GM23248 (cell line): Measurements from ENCODE around the gene MAP7D3. TPM values are rescaled to one million over a fixed set of nuclear protein-coding genes. Genes with fewer than 3 reads are reported as not detected.
A peak's percentile ranks its signal among the peaks of the same experiment; 100 is the strongest.

Source experiments
- DNase-seq: peaks from one replicate; pipeline ENCODE4 v3.0.0-alpha.2; 2015
- H2AFZ ChIP-seq: fragments of 200-600 bp; sonication (generic); 2 replicates; pipeline ENCODE4 v1.6.1; 2016; ENCODE audit warnings: antibody characterized with exemption
- H3F3A ChIP-seq: fragments of 200-600 bp; sonication (generic); 2 replicates; pipeline ENCODE4 v1.6.1; 2016; ENCODE audit warnings: mild to moderate bottlenecking, antibody characterized with exemption, mixed run types; ENCODE audit not compliant: insufficient read depth
- H3K27ac ChIP-seq: fragments of 200-600 bp; sonication (generic); 2 replicates; pipeline ENCODE4 v1.5.1; 2016; ENCODE audit warnings: mild to moderate bottlenecking
- H3K27me3 ChIP-seq: fragments of 200-600 bp; sonication (generic); replicated peaks from 2 replicates; pipeline ENCODE4 v1.6.1; 2016; ENCODE audit warnings: mild to moderate bottlenecking; ENCODE audit not compliant: insufficient read depth
- H3K36me3 ChIP-seq: fragments of 200-600 bp; sonication (generic); 2 replicates; pipeline ENCODE4 v1.6.1; 2016; ENCODE audit warnings: low read depth, mild to moderate bottlenecking
- H3K4me1 ChIP-seq: fragments of 200-600 bp; sonication (generic); 2 replicates; pipeline ENCODE4 v1.6.1; 2016; ENCODE audit warnings: mild to moderate bottlenecking; ENCODE audit not compliant: insufficient read depth
- H3K4me2 ChIP-seq: fragments of 200-600 bp; sonication (generic); one replicate; pipeline ENCODE4 v1.6.1; 2016; ENCODE audit warnings: mild to moderate bottlenecking; ENCODE audit not compliant: unreplicated experiment
- H3K4me3 ChIP-seq: fragments of 200-600 bp; sonication (generic); 2 replicates; pipeline ENCODE4 v1.5.1; 2016; ENCODE audit warnings: mild to moderate bottlenecking
- H3K79me2 ChIP-seq: fragments of 200-600 bp; sonication (generic); 2 replicates; pipeline ENCODE4 v1.6.1; 2016; ENCODE audit warnings: mild to moderate bottlenecking; ENCODE audit not compliant: insufficient read depth
- H3K9ac ChIP-seq: fragments of 200-600 bp; sonication (generic); 2 replicates; pipeline ENCODE4 v1.6.1; 2016; ENCODE audit warnings: mild to moderate bottlenecking
- H3K9me2 ChIP-seq: fragments of 200-600 bp; sonication (generic); 2 replicates; pipeline ENCODE4 v1.6.1; 2016; ENCODE audit warnings: mixed run types, mild to moderate bottlenecking, moderate library complexity; ENCODE audit not compliant: insufficient read depth
- H3K9me3 ChIP-seq: fragments of 200-600 bp; sonication (generic); one replicate; pipeline ENCODE4 v1.6.1; 2017; ENCODE audit warnings: low read depth
- H4K20me1 ChIP-seq: fragments of 200-600 bp; sonication (generic); 2 replicates; pipeline ENCODE4 v1.6.0; 2016; ENCODE audit not compliant: insufficient read depth
- EZH2 ChIP-seq: fragments of 200-600 bp; sonication (generic); IDR thresholded peaks from 2 replicates; pipeline ENCODE4 v1.6.1; 2018; ENCODE audit warnings: antibody characterized with exemption, mild to moderate bottlenecking; ENCODE audit not compliant: insufficient read depth, poor library complexity, severe bottlenecking
- EZH2phosphoT487 ChIP-seq: fragments of 200-600 bp; sonication (generic); IDR thresholded peaks from 2 replicates; pipeline ENCODE4 v1.6.1; 2018; ENCODE audit warnings: antibody characterized with exemption, moderate library complexity, mild to moderate bottlenecking, low read depth; ENCODE audit not compliant: insufficient read depth
- WGBS, 2 experiments: methylation state at CpG; one replicate each; pipeline ENCODE4 v1.1.6; 2015 to 2017; ENCODE audit warnings: low lambda C conversion rate in 2 of 2, low coverage in 1 of 2; ENCODE audit errors: missing lambda C conversion rate in 2 of 2; 5-methylcytosine and 5-hydroxymethylcytosine counted together
- in situ Hi-C: fragments of 300-500 bp; cut with MboI; formaldehyde crosslinking; loops from 2 replicates; pipeline ENCODE4 v1.15.0; 2020
- polyA plus RNA-seq: library from polyadenylated mRNA; unstranded; fragments of >200 nt; fragmentation: Nextera tagmentation; extraction: Ambion mirVana; gene quantifications from 2 replicates; pipeline ENCODE4 v1.2.1, GENCODE V29; 2016
- total RNA-seq: library from RNA; depleted of rRNA; stranded (reverse); fragments of >200 nt; shearing (Covaris generic); gene quantifications from 2 replicates; pipeline ENCODE4 v1.2.3, GENCODE V29; 2014

The MAP7D3 gene
- total and polyA plus RNA-seq, 2 experiments from 2014 or later: 14.2 to 14.4 TPM

GRCh38 chrX:136192135-136192534 is 59.1 kb downstream of the MAP7D3 start:
- DNase-seq: no peak
- H3K9ac ChIP-seq: no peak overlapping the region
- WGBS, 2 experiments: 100% methylated on average over 2 of the region's 2 CpGs
- no peaks in the 10 kb centered on the region for H4K20me1 ChIP-seq
- peak overlapping the region; percentile 17 for H3K4me2 ChIP-seq
- H3K4me3 ChIP-seq: no peak overlapping the region
- H3K4me1 ChIP-seq: peaks cover 16% of the 10 kb centered on the region
- no peaks in the 10 kb centered on the region for H3K27me3 ChIP-seq
- no peaks in the 10 kb centered on the region for H3K9me2 ChIP-seq
- H3K27ac ChIP-seq: peak overlapping the region; percentile 51
- no peaks in the 10 kb centered on the region for H3K9me3 ChIP-seq
- H3F3A ChIP-seq: peaks cover 15% of the 10 kb centered on the region
- no peaks in the 10 kb centered on the region for H3K36me3 ChIP-seq
- no peak overlapping the region for H2AFZ ChIP-seq
- TF ChIP-seq EZH2phosphoT487: no peak
- no peak for TF ChIP-seq EZH2
- no peaks in the 10 kb centered on the region for H3K79me2 ChIP-seq
- in situ Hi-C loops: no loop called here

GRCh38 chrX:136191171-136191570 is 60.0 kb downstream of the MAP7D3 start:
- Histone ChIP-seq H4K20me1 (no peaks in the 10 kb centered on the region), H3K9me3 (no peaks in the 10 kb centered on the region), H3K27ac (no peak overlapping the region), H2AFZ (no peak overlapping the region), H3K4me2 (no peak overlapping the region), H3F3A (peaks cover 15% of the 10 kb centered on the region), H3K36me3 (no peaks in the 10 kb centered on the region), H3K4me3 (no peak overlapping the region), H3K9me2 (no peaks in the 10 kb centered on the region), H3K9ac (no peak overlapping the region), H3K27me3 (no peaks in the 10 kb centered on the region), H3K79me2 (no peaks in the 10 kb centered on the region), H3K4me1 (peaks cover 16% of the 10 kb centered on the region)
- no peak for DNase-seq
- no peak for TF ChIP-seq EZH2
- TF ChIP-seq EZH2phosphoT487: no peak
- in situ Hi-C loops: no loop called here
- WGBS, 2 experiments: 56 to 86% methylated on average over 5 of the region's 6 CpGs

GRCh38 chrX:136190038-136190713 is 61.0 kb downstream of the MAP7D3 start:
- 94 to 95% methylated on average over 7 to 10 of the region's 10 CpGs for WGBS, 2 experiments
- TF ChIP-seq EZH2: no peak
- no peak for TF ChIP-seq EZH2phosphoT487
- no peaks in the 10 kb centered on the region for H4K20me1 ChIP-seq
- peaks cover 26% of the 10 kb centered on the region for H3K4me1 ChIP-seq
- H3K27me3 ChIP-seq: no peaks in the 10 kb centered on the region
- no peak overlapping the region for H3K9ac ChIP-seq
- no peak overlapping the region for H3K4me2 ChIP-seq
- H3K36me3 ChIP-seq: no peaks in the 10 kb centered on the region
- no peak overlapping the region for H3K27ac ChIP-seq
- no peaks in the 10 kb centered on the region for H3K9me3 ChIP-seq
- H3K4me3 ChIP-seq: no peak overlapping the region
- peaks cover 20% of the 10 kb centered on the region for H3F3A ChIP-seq
- H2AFZ ChIP-seq: no peak overlapping the region
- no peaks in the 10 kb centered on the region for H3K79me2 ChIP-seq
- in situ Hi-C loops: no loop called here
- DNase-seq: no peak
- no peaks in the 10 kb centered on the region for H3K9me2 ChIP-seq

GRCh38 chrX:136189222-136189621 is 62.0 kb downstream of the MAP7D3 start:
- no peaks in the 10 kb centered on the region for H3K79me2 ChIP-seq
- H3K4me1 ChIP-seq: peaks cover 35% of the 10 kb centered on the region
- TF ChIP-seq EZH2 (no peak), EZH2phosphoT487 (no peak)
- no peaks in the 10 kb centered on the region for H3K9me2 ChIP-seq
- in situ Hi-C loops: no loop called here
- H2AFZ ChIP-seq: no peak overlapping the region
- peaks cover 22% of the 10 kb centered on the region for H3F3A ChIP-seq
- no peak overlapping the region for H3K9ac ChIP-seq
- H3K27me3 ChIP-seq: no peaks in the 10 kb centered on the region
- no peak for DNase-seq
- H3K4me2 ChIP-seq: no peak overlapping the region
- no peak overlapping the region for H3K4me3 ChIP-seq
- H3K27ac ChIP-seq: no peak overlapping the region
- H3K9me3 ChIP-seq: no peaks in the 10 kb centered on the region
- no peaks in the 10 kb centered on the region for H4K20me1 ChIP-seq
- H3K36me3 ChIP-seq: no peaks in the 10 kb centered on the region
- WGBS, 2 experiments: 97 to 100% methylated on average over 2 of the region's 2 CpGs
